ENCODE results near the gene ULK3.

The ULK3 gene

GRCh38 chr15:74867466-74868038 lies 24.6 kb upstream of the ULK3 start:
- DNase-seq: no peak

DNA sequence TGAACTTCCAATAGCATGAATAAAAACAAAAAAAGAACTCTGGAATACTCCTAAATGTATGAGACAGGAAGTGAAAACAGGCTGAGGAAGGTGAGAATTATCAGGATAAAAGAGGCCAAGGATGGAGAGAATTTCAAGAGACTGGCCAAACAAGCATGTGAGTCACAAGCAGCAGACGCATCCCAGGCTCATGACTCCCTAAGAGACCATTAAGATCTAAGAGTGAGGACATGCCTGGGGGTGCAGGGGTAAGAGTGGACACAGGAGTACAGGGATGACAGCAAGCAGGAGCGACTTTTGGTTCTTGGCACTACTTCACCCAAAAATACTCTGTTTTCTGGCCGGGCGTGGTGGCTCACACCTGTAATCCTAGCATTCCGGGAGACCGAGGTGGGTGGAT lies 23.1 kb upstream of the ULK3 start:
- DNase-seq: no peak

- no peak for DNase-seq
Measured at GRCh38 chr15:74865316-74865715, 22.4 kb upstream of the ULK3 start.

GRCh38 chr15:74864296-74864695 lies 21.3 kb upstream of the ULK3 start:
- DNase-seq: no peak

DNA sequence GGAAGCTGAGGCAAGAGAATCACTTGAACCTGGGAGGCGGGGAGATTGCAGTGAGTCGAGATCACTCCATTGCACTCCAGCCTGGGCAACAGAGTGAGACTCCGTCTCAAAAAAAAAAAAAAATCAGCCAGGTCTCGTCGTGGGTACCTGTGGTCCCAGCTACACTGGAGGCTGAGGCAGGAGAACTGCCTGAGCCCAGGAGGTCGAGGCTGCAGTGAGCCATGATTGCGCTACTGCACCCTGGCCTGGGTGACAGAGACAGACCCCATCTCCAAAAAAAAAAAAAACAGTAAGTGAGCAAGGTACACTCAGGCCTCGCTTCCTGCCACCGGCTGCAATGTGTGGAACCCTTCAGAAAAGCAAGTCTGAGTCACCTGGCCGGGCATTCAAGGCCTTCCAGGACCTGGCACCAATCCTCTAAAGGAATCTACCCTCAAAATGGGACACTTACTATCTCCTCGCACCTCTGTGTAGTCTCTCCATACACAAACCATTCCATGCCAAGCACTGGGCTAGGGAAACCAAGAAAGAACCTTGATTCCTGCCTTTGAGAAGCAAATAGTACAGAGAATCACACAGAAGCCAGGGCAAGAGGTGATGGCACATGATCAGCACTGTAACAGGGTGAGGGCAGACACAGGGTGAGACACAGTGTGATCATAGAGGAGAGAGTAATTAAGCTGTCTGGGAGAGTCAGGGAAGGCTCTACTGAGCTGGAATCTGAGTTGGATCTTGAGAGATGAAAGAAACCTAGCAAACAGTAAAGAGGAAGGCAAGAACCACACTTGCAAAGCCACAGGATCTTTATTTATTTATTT lies 20.5 kb upstream of the ULK3 start:
- no peak for DNase-seq

GRCh38 chr15:74858369-74858740 lies 15.4 kb upstream of the ULK3 start:
- no peak for DNase-seq

DNA sequence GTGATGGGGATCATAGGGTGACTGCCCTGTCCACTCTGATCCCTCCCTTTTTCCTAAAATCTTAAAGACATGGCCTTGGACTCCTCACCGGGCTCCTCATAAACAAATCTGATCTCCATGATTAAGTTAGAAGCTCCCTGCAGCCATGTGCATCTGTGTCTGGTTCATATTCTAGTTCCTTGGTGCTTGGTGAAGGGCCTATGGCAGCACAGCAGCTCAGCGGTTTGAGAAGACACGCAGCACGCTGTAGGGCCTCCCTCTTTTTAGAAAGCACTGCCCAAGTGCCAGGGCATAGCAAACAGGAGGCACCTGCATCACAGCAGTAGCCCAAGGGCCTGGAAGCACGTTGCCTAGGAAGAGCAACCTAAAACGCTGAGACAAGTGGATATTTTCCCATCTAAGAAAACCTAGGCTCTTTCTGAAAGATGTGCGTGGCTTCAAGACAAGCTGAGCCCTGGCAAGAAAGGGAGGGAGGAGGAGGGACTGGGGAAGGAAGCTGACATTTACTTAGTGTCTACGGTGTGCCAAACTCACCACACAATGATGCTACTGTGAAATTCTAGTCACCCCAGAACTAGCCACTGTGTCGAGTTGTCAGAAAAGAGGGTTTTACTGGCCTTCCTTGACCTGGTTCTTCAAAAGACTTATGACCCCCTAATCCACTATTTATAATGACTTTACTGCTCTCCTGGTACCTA lies 14.9 kb upstream of the ULK3 start:
- DNase-seq: no peak

DNA sequence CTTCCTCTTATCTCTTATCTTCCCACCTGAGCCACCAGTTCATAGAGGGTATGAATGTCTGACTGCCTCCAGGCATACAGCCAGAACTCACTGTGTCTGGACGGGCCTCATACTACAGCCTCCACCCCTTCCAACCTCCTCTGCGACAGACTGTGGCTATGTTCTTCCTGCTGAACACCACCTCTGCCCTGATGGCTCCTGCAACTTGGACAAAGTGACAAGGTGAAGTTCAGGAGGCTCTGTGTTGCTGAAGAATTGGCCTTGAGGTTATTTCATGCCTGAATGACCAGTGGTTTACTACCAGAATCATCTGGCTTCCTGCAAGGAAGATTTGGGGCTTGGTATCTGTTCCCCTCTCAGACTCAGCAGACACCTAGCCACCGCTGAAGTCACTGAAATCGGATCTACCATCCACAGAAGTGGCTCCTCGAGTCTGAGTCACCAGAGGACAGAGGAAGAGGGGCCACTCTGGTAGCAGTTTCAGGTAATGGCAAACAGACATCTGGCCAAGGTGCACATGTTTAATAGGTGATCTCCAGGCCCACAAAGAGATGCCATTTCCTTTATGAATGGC lies 14.2 kb upstream of the ULK3 start:
- peak; percentile 29 for DNase-seq

DNA sequence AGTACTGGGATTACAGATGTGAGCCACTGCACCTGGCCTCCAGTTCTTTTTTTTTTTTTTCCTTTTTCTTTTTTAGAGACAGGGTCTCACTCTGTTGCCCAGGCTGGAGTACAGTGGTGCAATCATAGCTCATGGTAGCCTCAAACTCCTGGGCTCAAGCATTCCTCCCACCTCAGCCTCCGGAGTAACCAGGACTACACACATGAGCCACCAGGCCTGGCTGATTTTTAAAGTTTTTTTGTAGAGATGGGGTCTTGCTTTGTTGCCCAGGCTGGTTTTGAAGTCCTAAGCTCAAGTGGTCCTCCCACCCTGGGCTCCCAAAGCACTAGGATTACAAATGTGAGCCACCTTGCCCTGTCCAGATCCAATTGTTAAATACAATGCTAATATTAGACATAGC lies 13.6 kb upstream of the ULK3 start:
- DNase-seq: no peak

GRCh38 chr15:74855857-74856256 lies 12.9 kb upstream of the ULK3 start:
- no peak for DNase-seq

DNA sequence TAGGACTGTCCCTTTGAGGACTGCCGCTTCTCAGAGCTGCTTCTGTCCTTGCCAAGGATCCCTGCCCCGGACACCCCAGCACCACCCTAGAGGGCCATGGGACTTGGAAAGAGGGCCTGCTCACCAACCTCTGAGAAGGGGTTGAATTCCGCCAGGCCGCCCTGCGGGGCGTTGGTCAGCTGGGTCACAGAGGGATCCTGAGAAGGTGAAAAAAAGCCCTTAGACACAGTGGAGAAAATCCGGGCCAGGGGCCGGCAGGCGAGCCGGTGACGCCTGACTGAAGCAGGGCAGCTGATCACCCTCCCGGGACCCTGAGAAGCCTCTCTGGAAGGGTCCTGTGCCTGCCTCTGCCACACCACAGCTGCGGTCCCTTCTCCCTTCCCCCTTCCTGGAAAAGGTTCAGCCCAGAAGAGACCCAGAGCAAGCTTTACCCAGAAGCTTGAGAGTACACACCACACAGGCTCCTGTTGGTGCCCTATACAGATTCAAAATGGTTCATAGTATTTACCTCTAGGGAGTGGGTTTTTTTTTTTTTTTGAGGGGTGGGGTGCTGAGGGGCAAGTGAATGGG lies 11.6 kb upstream of the ULK3 start:
- no peak for DNase-seq

- no peak for DNase-seq
Measured at GRCh38 chr15:74851960-74852359, 9.0 kb upstream of the ULK3 start.

DNA sequence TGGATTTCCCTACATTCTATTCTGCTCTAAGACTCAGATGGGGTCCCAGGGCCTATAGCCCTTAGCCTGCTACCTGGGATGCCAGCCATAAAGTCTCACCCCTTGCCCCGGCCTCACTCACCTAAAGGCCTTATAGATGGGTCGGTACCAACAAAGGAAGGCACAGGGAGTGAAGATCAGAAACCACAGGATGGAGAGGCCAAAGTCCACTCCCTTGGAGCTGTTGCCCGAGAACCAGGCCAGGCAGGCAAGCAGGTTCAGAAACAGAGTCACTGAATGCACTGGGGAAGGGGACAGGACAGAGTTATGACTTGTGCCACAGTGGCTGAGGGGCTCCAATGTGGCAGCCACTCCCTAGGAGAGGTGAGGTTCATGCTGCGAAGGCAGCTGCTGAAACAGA lies 7.4 kb upstream of the ULK3 start:
- no peak for DNase-seq

GRCh38 chr15:74847432-74847831 lies 4.5 kb upstream of the ULK3 start:
- no peak for DNase-seq

GRCh38 chr15:74845581-74845980 lies 2.6 kb upstream of the ULK3 start:
- DNase-seq: no peak

DNA sequence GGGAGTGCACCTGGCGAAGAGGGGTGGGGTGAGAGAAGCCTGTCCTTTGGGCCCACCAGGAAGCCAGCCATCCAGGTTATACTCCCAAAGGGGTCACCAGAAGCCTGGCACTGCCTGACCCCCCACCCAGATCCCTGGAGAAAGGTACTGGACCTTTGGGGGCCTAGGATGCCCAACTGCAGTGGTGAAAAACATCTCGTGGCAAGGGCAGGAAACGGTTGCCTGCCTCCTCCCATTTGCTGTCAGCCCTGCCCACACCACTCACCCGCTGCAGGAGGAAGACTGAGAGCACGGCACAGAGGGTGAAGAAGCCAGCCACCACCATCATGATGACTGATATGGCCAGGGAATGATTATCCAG lies 2.2 kb upstream of the ULK3 start:
- DNase-seq: no peak

- DNase-seq: no peak
Measured at GRCh38 chr15:74844319-74845207, 1.6 kb upstream of the ULK3 start.

GRCh38 chr15:74843891-74844299 lies 939 bp upstream of the ULK3 start:
- DNase-seq: no peak

DNA sequence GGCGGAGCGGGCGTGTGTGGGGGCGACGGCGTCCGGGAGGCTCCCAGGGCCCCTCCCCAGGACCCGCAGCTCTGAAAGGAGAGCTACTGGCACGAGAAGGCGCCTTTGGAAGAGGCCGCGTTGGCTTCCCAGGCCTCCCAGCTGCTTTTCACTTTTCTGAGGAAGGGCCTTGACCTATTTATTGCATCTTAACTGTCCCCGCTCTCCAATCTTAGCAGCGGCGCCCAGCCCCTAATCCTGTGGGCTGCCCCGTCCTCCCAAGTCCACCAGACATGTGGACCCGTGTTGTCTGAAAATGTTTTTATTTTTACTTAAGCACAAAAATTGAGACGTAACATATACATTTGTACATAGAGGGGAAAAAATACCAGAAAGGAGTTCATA lies 481 bp upstream of the ULK3 start:
- DNase-seq: no peak

GRCh38 chr15:74841891-74842373 lies 1.0 kb downstream of the ULK3 start:
- no peak for DNase-seq

DNA sequence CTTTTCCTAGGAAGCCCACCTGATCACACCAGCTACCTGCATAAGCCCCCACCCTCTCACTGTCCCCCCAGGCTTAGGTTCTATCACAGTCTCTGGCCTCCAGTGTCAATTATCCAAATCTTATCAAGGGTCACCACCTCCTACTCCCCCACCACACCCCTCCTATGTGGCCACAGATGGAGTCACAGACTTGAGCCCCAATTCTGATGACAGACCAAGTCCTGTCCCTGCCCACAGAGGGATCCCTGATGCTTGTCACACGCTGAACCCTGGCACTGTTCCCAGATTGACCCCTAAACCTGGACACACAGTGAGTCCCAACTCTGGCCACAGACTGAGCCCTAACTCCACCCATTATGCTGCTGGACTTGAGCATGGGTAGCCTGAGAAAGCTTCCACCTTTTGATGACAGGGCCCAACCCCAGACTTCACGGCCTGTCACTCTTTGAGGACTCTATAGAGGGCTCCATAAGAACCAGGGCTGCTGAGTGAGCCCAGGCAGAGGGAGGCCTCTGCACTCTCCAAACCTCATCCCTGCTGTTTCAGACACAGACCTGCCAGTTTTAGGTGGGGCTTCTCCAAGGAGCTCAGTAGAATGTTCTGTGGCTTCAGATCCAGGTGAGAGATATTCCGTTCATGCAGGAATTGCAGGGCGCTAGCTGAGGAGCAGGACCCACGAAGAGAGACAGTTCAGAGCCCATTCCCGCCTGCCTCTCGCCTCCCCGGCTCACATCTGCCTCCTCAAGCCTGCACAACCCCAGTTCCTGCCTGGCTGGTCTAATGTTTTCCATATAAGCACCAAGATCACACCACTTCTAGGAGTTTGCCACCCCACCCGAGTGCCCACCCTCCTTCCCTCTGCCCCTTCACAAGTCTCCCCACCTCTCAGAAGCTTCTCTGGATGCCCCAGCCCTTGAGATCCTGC lies 1.8 kb downstream of the ULK3 start:
- no peak for DNase-seq
